NB4 (cell line): ENCODE results near the gene ARMC5.

Experiments used
- CTCF ChIP-seq: IDR thresholded peaks from one replicate; pipeline ENCODE4 v1.5.1; 2012; ENCODE audit warnings: low read depth, low read length
- MAX ChIP-seq: IDR thresholded peaks from 2 replicates; pipeline ENCODE4 v1.6.1; 2011; ENCODE audit warnings: low read depth, low read length
- POLR2A ChIP-seq: IDR thresholded peaks from 2 replicates; pipeline ENCODE4 v1.6.1; 2011; ENCODE audit warnings: mild to moderate bottlenecking; ENCODE audit not compliant: insufficient read length; ENCODE audit errors: extremely low read depth

- TF ChIP-seq CTCF (no peak), MAX (no peak), POLR2A (no peak)
Observed at GRCh38 chr16:31436221-31437045, 22.9 kb upstream of the ARMC5 start.
